ENCODE data around the gene RIIAD1.

RIIAD1 gene

DNA sequence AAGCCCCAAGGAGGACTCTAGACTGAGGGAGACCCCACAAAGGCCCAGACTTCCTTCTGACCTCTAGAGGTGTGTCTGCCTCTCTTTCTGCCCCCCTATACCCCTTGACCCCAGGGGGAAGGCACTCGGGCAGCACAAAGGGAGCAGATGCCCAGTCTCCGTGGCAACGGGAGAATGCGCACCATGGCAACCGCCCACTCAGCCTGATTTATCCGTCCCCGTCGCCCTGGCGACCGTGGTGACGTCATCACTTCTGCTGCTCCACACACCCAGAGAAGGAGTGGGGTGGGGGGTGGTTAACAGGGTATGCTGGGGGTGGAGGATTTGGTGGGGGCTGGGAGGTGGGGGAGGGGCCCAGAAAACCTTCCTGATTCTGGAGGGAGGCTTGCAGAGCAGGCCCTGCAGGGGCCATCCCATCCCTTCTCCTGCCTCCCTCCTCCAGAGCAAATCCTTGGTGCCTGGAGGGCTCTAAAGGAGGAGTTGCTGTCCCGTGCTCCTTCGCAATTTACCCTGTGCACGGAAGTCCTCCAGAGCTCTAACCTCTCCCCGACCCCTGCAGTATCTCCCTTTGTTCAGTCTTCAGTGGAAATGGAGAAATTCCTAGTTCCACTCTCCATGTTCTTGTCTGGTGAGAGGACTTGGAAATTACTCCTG, 11.0 kb upstream of the RIIAD1 start:
- DNase-seq (ENCODE audit: low read depth in 3 of 3, low spot score in 1 of 3): no peak

DNA sequence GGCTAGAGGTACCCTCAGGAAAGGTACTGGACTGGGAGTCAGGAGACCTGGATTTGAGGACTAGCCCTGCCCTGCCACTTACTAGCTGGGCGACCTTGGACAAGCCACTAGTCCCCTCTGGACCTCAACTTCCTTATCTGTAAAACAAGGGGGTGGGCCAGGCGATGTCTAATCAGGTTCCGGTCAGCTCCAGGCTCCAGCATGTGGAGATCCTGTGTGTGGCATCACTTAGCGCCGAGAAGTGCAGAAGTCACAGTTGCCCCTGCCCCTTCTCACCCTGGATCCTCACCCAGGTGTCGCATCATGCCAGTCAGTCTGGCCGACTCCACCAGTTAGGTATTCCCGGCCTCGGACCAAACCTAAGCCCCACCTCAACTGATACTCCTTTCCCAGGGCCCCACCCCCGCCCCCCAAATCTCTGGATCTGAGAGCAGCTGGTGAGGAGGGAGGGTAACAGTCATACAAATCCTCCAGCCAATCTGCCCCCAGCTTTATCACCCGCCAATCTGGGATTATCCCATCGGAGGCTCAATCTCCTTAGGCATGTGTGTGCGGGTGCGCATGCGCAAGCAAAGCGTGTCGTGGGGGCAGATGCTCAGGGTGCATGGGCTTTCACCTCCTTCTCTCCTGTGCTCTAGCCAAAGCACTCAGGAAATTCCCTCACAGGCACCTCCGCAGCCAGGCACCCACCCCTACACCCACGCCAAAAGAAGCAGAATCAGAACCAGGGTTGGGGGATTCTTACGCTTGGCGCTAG, 10.1 kb upstream of the RIIAD1 start:
- DNase-seq (ENCODE audit: low read depth in 3 of 3, low spot score in 1 of 3): no peak

DNA sequence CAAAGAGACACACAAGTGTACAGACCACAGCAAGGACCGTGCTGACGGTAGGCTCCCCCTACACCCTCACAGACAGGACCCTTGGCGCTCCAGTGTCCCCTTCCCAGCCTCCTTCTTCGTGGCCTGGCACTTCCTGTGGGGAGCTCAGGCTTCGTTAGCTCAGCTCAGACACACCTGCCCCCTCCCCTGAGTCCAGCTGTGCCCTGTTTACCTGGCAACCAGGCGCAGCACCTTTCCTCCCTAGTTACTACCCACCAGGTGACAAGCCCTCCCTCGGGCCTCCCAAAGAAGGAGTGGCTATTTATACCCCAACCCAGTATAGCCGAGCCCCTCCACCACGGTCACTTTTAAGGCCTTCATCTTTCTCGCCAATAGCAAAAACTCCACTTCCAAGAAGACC, 9.4 kb upstream of the RIIAD1 start:
- DNase-seq (ENCODE audit: low read depth in 3 of 3, low spot score in 1 of 3): no peak

DNA sequence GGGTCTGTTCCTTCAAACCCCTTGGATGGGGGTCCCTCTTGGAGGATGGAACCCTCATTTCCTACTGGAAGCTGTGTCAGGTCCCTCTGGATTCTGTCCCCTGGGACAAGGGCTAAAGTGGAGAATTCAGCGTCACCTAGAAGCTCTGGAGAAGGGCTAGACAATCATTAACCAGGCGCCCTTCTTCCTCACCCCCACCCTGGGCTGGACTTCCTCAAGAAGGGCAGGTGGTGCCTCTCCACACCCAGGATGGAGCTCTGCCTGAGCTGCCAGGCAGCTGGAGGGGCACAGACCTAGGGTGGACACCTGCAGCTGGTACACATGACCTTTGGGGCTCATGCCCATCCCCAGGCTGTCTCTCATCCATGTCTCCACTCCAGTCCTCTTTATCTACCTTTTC, 8.3 kb upstream of the RIIAD1 start:
- no peak for DNase-seq (ENCODE audit: low read depth in 3 of 3, low spot score in 1 of 3)

DNA sequence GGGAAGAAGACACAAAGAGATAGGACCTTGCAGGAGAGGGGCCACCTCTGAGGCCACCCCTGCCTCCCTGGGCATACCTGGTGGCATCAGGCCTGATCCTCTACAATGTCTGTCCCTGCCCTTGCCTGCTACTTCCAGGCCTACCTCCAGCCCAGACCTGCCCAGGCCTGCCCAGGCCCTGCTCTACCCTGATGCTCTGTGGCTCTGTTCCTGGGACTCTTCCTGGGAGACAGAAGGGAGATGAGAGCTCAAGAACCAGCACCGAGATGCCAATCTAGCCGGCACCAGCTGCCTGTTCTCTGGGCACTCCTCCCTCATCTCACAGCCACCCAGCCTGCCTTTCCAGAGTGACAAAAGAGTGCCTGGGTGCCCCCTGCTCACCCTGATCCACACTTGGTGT, 7.4 kb upstream of the RIIAD1 start:
- DNase-seq (ENCODE audit: low read depth in 3 of 3, low spot score in 1 of 3): no peak

DNA sequence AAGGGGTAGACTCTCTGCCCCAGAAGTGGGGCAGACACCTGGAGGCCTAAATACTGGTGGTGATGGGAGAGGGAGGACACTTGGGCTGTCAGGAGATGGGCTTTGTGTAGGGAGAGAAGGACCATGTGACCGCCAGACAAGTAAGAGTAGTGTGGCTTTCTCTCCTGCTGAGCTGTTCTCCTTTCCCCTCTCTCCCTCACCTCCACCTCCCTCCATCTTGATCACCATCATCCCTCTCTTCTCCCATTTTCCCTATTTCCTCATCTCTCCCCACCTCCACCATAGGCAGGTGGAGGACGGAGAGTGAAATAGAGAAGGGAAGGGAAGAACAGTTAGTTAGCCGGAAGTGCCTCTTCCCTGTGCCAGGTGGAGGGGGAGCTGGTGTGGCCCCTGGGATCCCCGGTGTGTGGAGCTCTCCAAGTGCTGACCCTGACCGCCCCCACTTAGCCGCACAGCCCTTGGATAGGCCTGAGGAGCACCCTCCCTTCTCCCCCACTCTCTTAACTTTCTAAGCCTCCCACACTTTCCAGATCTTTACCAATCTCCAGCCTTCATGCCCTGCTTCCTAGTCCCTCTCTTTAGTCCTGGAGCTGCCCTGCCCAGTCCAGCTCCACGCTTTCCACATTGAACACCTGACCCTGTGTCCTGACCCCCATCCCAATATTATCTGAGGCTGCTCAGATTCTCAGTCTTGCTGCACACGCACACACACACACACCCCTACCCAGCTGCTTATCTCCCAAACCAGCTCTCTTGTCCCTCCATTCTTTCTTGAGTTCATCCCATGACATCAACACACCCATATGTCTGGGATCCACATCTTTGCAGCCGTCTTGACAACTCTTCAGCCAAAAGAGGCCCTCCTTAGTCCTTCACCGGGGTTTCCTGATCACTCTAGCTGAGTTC, 6.2 kb upstream of the RIIAD1 start:
- no peak for DNase-seq (ENCODE audit: low read depth in 3 of 3, low spot score in 1 of 3)

DNA sequence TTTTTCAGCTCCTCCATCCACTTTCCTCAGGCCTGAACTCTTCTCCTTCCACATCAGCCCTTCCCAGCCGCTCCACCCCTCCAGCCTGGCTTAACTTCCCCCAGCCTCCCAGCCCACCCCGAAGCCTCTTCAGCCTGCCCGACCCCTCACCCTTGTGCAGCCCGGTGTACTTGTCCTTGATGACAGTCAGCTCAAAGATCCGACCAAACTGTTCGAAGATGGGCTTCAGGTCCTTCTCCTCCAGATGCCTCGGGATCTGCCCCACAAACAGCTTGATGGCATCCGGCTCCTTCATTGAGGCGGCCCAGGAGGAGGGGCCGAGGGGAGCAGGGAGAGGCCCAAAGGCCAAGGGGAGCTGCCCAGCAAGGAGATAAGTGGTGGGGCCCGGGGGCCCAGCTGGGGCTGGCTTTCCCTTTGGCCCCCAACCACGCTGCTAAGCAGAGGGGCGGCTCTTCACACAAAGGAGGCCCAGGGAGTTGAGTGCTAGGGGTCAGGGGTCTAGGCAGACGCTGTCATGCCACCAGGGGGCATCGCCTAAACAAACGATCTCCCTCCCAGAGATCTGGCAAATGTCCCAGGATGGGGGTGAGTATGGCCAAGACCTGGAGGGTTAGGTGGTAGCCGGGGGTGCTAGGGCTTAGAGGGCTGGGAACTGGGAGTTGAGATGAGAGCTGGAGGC, 5.5 kb upstream of the RIIAD1 start:
- no peak for DNase-seq (ENCODE audit: low read depth in 3 of 3, low spot score in 1 of 3)

DNA sequence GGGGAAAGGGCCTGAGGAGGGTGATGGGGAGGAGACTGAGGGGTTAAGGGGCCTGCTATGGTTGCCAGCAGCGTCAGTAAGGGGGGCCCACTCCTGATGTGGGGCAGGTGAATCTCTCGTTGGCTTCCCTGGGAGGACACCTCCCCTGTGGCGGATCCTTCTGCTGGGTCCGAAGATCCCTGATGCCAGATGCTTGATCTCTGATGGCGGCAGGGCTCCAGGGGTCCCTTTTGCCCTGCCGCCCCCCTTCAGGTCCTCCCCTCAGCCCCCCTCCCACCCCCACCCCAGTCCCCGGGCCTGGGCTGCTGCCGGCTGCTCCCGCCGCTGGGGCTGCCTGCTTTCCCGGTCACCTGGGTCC, 4.9 kb upstream of the RIIAD1 start:
- DNase-seq (ENCODE audit: low read depth in 3 of 3, low spot score in 1 of 3): no peak

DNA sequence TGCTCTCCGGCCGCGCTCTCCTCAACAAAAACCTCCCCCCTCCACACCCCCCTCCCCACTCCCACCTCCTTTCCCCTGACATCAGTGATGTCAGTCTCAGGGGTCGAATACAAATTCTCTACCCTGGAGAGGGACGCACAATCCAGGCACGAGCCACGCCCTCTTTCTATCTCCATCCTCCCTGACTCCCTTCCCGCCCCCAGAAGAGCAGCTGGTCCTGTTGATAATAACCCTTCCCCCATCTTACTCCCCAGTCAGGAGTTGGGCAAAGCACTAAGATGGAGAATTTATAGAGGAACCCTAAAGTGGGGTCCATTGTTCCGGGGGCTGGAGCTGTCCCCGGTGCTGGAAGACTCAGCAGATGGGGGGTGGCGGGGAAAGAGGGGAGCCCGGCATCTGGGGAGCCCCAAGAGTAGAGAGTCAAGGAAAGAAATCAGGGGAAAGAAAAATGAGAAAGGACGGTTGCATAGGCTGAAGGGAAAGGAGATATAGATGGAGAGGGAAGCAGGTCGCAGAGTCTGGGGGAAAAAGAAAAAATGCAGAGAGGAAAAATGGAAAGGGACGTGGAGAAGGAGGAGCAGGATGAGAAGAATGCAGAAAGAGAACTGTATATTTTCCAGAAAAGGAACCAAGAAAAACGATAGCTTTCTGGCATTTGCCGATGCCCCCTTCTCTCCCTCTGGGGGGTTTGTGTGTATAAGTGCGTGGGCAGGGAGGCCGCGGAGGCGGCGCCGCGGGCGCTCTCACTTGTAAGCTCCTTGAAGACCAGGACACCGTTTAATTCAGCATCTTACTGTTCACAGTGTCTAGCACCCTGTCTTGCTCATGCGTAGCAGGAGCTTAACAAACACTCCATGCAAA, 4.3 kb upstream of the RIIAD1 start, which contains the start of gene CELF3:
TSS of gene CELF3 (minus strand) at position 33 of the 861 bp plus-strand sequence. CDS start 783 bp downstream, outside the sequence.
- DNase-seq (ENCODE audit: low read depth in 3 of 3, low spot score in 1 of 3): no peak

DNA sequence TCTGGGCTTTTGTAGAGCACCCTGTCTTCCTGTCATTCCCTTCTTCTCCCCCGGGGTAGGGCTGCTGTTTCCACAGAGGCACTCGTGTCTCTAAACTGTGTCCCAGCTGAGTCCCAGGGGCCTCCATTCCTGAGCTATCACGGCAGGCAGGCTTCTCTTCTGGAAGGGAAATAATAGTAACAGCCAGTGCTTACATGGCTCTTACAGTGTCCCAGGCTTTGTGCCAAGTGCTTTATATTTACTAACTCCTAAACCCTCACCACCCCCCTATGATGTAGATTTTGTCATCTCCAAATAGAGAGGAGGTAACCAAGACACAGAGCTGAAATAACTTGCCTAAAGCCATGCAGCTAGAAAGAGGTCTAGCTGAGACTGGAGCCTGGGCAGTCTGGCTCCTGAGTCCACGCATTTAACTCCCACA, 3.3 kb upstream of the RIIAD1 start:
- DNase-seq (ENCODE audit: low read depth in 3 of 3, low spot score in 1 of 3): no peak

DNA sequence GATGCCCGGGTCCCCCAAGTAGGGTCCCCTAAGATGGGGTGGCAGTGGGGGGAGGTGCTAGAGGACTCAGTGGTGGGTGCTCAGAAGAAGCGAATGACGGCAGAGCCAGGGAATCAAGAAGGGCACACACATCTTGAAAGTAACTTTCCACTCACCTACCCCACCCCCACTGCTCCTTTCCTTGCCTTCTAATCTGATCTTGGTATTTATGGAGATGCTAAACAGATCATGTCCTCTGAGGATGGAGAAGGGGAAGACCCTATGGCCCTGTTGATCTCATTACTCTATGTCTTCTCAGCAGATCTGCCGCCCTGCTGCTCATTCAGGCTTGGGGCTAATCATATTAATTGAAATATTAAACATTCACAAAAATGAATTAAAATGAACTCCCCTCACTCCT, 2.7 kb upstream of the RIIAD1 start:
- DNase-seq (ENCODE audit: low read depth in 3 of 3, low spot score in 1 of 3): no peak

DNA sequence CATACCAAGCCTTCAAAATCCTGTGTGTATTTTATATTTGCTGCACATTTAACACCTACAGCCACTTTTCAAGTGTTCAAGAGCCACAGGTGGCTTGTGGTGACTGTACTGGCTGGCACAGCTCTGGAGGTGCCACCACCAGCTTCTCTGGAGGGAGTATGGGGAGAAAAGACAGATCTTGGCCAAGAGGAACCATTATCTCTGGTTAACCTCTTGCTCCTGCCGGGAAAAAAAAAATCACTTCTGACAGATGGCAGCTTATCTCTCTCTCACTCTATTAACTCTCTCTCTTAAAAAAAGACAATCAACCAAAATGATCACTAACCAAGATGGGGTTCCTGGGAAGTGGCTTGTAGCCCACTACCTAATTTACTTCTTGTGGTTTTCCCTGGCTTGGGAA, 1.2 kb upstream of the RIIAD1 start:
- no peak for DNase-seq (ENCODE audit: low read depth in 3 of 3, low spot score in 1 of 3)

DNA sequence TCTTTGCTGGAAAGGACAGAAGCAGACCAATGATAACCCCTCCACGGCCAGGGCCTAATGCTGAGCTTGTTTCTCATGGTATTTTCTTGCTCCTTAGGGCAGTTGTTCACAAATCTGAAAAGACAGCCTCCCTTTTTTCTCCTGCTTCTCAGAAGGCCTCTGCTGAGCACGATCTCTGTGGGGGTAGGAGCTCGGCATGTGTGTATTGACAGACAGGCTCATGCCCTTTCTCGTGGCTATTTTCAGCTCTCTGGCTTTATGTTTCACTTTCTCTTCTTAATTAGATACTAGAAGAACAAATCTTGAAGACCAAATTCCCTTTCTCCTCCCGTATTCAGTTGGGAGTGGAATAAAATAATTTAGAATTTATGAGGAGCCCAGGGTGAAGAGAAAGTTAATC, 768 bp upstream of the RIIAD1 start:
- no peak for DNase-seq (ENCODE audit: low read depth in 3 of 3, low spot score in 1 of 3)

DNA sequence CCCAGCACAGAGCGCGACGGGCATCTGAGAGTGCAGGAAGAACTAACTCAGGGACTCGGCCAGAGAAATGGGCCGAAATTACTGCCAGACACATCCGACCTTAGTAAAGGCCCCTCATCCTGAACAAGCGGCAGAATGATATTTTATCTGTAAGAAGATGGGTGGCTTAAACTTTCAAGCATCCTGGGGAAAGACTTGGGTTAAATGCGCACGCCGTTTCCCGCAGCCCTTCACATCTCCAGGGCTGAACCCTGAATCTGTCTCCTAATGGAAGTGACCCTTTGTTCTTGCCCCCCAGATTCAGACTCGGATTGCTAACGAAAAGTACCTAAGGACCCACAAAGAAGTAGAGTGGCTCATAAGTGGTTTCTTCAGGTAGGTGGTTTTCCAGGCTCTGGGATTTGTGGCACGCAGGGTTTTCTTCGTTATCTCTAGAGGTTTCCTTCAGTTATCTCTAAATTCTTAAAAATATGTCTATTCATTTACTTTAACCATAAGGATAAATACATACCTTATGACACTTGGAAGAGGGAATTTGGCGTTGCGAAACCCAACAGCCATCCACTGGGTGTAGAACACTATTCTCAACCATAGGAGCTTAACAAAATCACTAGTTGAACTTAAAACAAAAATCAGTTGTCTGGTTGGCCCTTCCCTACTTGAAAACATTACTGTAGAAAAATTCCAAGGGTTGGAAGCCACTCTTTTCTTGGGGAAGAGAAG, 627 bp downstream of the RIIAD1 start:
- no peak for DNase-seq (ENCODE audit: low read depth in 3 of 3, low spot score in 1 of 3)

DNA sequence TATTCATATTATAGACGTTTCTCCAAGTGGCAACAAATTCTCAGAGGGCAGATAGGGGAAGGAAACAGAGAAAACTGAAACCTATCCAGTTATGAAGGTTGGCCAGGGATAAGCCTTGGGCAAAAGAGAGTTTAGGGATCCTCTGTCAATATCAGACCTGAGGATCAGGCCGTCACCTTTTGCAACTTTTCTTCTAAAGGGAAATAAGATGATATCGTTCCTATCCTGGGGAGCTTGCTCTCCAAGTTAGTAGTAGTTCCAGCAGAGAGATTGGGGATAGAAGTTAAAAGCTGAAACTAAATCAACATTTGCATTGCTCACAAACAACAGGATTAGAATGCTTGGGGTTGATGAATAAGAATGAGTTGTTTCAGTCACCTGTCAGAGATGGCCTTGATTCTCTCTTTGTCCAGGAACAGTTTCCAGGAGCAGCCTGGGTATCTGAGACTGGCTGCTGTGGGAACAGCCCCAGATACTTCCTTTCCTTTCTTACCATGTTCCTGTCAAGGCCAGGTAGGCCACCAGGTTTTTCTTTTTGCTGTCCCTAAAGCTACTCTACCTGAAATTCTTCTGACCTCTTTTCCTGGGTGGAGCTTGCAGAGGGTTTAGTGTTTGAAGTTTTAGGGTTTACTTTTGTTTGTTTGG, 2.5 kb downstream of the RIIAD1 start:
- DNase-seq (ENCODE audit: low read depth in 3 of 3, low spot score in 1 of 3): no peak

DNA sequence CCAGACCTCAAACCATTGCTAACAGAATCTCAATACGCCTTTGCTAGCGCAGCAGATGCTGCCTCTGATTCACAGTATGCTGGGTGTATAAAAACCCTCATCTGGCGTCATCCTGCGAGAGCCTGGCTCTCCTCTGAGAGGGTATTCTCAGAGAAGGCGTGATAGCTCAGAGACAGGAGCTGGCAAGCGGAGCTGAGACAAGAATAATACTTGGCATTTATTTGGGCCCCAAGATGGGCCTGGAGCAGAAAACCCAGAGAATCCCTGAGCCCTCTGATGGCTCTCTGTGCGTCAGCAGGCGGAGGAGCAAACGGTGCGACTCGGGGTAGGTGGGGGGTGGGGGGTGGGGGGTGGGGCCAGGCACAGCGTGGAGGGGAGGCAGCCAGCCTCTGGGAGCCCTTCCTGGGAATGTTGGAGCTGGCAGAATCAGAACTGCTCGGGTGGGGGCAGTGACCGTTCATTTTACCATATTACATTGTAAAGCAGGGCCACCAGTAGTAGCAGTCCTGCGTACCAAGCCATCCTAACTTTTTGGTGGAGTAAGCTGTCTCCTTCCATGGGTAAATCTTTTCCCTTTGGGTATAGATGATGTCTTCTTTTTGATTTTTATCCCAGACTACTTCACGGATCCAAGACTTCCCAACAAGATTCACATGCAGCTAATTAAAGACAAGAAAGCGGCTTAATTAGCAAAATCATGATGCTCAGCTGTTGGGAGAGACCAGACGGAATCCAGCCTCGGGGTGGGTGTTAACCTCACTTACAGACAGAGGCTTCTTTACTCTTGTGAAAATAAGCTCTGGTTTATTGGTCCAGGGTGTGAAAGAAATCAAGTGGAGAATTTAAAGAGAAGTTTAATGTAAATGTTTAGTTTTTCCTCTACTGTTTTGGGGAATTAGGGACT, 7.1 kb downstream of the RIIAD1 start:
- DNase-seq (ENCODE audit: low read depth in 3 of 3, low spot score in 1 of 3): no peak

DNA sequence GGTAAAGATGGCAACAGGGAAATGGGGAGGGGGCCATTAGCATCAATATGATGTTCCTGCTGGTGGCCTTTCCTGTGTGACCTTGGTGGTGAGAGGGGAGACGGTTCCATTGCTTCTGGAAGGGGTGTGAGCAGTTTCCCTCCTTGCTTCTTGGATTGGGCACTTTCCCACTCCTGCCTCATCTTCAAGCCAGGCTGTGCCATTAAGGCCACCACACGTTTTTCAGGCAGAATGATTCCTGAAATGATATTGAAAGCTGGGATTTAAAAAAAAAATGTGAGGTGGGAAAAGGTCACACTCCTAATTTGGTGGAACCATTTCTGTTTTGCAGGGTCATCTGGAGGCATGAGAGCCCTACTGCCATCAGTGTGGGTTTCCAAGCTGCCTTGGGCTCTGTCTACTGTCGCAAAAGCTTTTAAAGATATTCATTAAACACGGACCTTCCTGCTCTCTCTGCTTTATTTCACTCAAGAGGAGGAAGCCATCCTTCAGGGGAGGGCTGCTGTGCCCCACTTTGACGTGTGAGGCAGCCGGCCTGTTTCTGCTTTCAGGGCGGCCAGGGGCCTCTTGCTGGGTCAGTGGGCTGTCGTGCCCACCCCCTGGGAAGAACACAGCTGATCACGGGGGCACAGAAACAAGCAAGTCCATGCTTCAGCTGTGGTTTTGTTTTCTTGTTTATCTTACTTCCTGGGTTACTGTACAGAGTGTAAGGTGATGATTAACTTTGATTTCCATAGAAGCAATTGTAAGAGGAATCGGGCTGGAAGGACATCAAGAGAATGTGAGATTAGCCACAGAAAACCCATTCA, 8.0 kb downstream of the RIIAD1 start:
- DNase-seq (ENCODE audit: low read depth in 3 of 3, low spot score in 1 of 3): no peak

DNA sequence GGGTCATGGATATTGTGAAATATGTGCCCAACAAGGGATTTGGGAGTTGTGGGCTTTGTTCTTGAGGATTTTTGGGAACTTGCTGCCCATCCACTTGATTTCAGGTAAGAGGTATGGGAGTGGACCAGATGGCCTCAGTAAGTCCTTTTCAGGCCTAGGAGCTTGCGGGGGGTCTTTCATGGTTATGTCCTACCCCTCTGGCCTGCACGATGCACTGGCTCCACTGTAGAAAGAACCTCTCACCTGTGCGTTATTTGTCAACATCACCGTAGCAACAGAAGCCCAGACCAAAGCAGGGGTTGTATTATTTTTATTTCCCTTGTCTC, 8.6 kb downstream of the RIIAD1 start:
- DNase-seq (ENCODE audit: low read depth in 3 of 3, low spot score in 1 of 3): no peak
